T-helper 1 cell treated with Interleukin-12 subunit alpha and Interleukin-12 subunit beta and Interleukin-4 antibody, amounts not matched to agents 30 ng/mL and 1 ng/mL, for 36 hours (primary cell): Measurements from ENCODE around the gene OSBPL3. TPM values are rescaled to one million over a fixed set of nuclear protein-coding genes. Genes with fewer than 3 reads are reported as not detected.

ENCODE experiments used
- intact Hi-C: fragments of 100-400 bp; cut with micrococcal nuclease; formaldehyde crosslinking; loops from one replicate; pipeline ENCODE4 v1.15.1; 2024
- total RNA-seq: library from RNA; stranded (reverse); gene quantifications from 2 replicates; pipeline ENCODE4 v1.2.3, GENCODE V29; 2022

The OSBPL3 gene
- total RNA-seq, 1 donor from 2014 or later = 74.0 TPM

DNA sequence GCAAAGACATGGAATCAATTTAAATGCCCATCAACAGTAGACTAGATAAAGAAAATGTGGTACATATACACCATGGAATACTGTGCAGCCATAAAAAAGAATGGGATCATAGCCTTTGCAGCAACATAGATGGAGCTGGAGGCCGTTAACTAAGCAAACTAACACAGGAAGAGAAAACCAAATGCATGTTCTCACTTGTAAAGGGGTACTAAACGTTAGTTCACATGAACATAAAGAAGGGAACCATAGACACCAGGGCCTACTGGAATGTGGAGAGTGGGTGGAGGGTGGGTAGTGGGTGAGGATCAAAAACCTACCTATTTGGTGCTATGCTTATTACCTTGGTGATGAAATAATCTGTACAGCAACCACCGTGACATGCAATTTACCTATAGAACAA, 144.3 kb downstream of the OSBPL3 start:
- intact Hi-C loops = loop anchor here (2.0 kb wide), 2 partner anchors 15 to 23 kb away; no protein-coding TSS in a partner anchor

DNA sequence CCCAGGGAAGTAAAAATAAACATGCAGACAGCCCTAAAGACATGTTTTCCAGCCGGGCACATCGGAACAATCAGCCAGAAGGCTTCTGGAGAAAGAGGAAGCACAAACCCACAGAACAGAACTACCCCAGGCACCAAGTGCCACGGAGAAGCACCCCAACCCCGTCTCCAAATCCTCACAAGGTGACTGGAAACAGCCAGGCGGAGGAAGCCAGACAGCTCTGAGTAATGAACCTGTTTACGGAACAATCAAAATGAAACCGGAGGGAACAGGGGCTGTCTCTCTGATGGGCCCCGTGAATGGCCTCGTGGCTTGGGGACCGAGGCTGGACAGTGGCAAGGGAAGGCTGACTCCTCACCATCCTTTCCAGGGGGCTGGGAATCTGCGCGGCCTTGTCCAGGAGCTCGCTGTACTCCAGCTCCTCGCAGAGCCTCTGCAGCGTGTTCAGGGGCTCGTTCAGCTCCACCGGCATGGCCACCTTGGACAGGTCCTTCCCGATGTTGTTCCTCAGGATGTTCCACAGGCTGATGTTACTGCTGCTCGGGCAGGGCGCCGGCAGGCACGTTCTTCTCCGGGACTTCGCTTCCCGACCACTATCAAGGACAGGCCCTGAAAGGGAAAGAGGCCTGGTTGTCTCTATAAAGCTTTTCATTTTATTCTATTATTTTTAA, 145.7 kb downstream of the OSBPL3 start:
- intact Hi-C loops = no loop called here

DNA sequence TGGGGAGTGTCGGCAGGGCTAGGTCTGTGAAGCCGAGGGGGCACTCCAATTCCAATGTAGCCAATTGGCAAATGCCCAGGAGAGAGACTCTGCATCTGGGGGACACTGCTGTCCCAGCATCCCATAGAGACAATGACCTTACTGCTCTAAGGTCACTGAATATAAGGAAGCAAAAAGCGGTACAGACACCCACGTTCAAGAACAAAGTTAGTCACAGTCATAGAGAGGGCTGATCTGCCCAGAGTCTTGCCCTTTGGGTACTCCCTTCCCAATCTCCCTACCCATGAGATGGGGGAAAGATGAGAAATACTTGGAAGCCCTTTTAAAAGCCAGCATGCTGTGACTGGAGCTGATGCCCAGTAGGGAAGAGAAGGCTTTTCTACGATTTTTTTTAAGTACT, 146.4 kb downstream of the OSBPL3 start:
- intact Hi-C loops = no loop called here

DNA sequence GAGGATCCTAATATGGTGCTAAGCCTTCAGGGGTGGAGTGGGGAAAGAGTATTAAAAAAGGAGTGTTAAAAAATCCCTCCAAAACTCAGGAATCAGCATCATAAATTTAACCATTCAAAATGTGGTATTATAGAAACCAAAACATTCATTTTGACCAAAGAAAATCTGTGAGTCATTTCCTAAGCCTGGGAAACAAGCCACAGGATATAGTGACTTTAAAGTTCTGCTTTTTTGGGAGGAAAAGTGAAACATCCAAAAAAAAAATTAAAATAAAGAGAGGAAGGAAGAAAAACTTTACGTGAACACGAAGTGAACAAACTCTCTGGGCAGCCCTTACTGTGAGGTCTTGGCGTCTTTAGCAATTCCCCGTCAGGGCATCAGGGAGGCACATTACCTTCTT, 148.7 kb downstream of the OSBPL3 start:
- intact Hi-C loops = no loop called here

DNA sequence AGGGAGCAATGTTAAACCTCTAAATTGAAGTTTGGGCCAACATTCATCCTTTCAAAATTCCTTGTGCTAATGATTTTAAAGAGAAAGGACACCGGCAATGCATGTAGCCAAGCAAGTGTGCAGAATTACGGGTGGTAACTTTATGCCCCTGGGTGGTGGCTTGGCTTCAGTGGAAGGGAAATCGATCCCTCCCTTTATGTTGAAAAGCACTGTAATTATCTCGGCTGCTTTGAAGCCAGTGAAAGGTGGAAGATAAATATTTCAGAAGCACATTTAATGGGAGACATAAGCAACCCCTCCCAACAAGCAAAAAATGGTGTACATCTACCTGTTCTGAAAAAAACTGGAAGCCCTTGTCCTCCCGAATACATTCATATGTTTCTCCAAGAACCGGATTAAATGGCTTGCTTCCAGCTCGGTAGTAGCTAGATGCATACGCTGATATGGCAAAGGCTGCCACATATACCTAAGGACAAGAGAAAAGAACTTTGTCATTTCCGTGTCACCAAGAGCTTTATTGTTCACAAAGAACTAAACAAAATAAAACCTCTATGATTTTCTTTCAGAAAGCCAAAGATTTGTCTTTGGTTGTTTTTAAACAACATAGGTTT, 149.4 kb downstream of the OSBPL3 start:
- intact Hi-C loops = no loop called here

DNA sequence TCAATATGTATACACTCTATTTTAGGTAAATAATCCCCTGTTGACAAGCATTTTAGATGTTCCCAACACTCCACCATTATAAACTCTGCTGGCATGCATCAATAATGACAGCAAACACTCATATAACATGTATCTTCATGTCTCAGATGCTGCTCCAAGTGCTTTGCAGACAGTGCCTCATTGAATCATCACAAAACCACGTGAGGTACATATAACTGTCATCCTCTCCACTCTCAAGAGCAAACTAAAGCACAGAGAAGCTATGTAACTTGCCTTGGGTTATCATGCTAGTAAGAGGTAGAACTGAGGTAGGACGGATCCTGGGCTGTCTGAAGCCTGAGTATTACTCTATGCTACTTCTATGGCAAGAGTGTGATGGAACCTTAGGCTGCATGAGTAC, 150.2 kb downstream of the OSBPL3 start:
- intact Hi-C loops = loop anchor here (1.0 to 10.0 kb wide), 4 partner anchors 8 to 1325 kb away; partner anchors contain the start of genes NFE2L3, PALS2 and TRA2A

DNA sequence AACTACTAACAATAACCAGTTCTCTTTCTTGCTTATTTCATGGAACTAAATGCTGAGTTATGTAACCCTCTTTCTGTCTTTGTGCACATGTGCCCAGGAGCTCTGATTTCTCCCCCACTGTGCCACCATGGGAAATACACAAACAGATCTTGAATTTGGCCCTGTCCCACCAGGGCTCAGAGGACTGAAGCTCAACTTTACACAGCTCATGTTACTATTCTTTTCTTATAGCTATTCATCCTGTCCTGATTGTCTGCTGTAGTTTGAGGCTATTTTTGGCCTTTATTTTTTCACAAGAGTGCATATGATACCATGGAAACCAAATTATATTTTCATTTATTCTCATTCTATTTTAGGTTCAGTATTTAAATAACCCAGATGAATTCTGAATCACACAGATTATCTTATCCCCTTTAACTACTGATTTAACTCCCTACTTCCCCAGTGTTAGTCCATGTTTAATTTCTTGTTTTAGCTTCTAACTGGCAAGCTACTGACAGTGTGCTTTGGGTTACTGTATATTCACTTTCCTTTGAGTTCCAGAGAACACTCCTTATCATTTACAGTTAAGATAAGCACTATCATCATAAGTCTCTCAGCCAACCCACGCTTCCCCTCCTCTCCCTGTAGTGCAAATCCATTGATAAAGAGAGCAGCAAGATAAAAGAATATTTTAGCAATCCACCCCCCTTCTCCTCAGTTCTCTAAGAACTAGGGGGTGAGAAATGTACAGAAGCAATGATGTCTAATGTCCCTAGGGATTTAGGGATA, 150.9 kb downstream of the OSBPL3 start:
- intact Hi-C loops = loop anchor here (1.0 to 10.0 kb wide), 4 partner anchors 8 to 1326 kb away; partner anchors contain the start of genes NFE2L3, PALS2 and TRA2A

DNA sequence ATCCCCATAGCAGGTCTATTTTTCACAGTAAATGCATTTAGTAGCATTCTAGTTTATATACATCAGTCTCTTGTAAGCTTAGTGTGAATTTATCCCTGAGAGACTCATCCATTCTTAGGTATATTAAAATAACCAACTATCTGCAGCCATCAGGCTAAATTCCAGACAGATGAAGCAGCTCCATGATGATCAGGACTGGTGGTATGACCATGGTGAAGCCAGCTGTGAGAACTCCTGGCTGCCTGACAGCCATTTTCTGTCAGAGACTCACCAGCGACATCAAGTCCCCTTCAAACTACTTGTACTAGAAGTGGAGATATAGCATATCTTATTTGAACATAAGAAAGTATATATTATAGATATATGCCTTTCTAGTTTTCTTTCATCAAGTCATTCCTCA, 152.4 kb downstream of the OSBPL3 start:
- intact Hi-C loops = loop anchor here (10.0 kb wide), 3 partner anchors 253 to 1327 kb away; partner anchors contain the start of genes NFE2L3, PALS2 and TRA2A

DNA sequence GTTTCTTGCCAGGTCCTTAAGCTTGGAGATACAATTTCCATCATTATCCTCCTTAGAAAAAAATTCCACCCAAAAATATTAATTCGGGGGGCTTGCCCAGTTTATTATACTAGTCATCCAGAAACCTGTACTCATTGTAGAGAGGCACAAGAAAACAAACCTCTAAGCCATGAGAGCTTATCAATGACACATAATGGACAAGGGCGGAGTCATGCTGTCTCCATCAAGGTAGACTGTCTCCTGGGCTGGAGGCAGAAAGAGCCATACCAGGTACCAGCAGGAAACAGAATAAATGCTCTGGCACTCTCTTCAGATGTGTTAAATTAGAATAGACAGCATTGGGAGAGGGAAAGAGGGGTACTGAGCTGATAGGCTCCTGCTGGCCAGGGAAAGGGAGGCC, 153.0 kb downstream of the OSBPL3 start:
- intact Hi-C loops = loop anchor here (10.0 kb wide), 3 partner anchors 252 to 1328 kb away; partner anchors contain the start of genes NFE2L3, PALS2 and TRA2A

DNA sequence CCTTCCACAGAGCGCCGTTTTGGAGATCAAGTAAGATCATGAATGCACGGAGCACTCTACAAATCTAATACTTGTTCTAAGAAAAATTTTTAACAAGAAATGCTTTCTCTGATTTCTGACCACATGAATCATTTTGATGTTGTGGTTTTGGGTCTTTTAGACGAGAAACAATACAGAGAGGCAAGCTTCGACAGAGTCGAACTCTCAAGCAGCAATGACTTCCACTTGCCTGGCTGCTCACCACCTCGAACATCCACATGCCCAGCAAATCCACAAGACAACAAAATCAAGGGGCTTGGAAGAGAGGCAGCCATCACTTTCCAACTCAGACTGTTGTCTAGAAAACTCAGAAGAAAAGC, 153.3 kb downstream of the OSBPL3 start:
- intact Hi-C loops = loop anchor here (10.0 kb wide), 3 partner anchors 252 to 1328 kb away; partner anchors contain the start of genes NFE2L3, PALS2 and TRA2A

DNA sequence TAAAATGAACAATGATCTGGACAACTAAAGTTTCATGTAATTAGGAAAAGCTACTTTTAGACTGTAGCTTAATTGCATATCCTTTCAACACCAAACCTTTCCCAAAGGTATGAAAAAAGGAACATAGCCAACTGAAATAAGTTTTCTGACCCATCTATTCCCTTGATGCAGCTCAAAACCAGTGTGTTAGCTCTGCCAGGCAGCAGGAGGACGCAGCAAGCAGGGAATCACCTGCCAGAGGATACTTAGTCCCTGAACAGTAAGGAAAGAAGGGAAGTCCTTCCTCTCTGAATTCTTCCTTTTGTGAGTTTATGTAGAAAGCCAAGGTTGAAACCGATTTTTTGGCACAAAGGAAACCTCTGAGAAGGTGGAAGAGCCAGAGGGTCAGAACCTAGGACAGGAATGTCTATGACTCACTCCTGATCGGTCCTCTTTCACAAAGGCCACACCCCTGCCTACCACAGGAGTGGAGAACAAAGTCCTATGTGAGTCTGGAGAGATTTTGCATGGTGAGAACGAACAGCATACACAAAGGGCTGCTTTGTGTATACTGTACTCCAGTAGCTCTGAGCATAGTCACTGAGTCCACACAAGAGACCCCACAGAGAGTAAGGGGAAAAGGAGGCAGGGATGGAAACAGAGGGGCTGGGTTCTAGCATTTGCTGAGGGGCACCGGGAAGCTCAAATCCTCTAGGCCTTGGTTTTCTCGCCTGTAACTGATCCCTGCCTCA, 153.9 kb downstream of the OSBPL3 start:
- intact Hi-C loops = loop anchor here (10.0 kb wide), 3 partner anchors 251 to 1329 kb away; partner anchors contain the start of genes NFE2L3, PALS2 and TRA2A

DNA sequence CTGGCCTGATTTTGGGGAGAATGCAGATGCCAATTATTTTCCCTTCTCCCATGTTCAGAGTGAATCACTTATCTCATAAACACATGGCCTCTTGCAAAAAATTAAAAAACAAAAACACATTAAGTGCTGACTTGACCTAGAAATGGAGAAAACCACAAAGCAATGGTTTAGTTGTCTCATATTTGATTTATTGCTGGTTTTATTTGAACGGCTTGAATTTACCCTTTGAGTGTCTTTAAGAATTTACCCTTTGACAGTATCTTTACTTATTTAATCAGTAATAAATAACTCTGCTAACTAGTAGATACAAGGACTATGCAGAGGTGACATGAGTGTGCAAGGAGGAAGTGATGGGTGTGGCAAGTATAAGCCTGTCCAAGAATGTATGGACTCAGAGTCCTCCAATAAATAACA, 154.6 kb downstream of the OSBPL3 start:
- intact Hi-C loops = loop anchor here (10.0 kb wide), 3 partner anchors 251 to 1329 kb away; partner anchors contain the start of genes NFE2L3, PALS2 and TRA2A

DNA sequence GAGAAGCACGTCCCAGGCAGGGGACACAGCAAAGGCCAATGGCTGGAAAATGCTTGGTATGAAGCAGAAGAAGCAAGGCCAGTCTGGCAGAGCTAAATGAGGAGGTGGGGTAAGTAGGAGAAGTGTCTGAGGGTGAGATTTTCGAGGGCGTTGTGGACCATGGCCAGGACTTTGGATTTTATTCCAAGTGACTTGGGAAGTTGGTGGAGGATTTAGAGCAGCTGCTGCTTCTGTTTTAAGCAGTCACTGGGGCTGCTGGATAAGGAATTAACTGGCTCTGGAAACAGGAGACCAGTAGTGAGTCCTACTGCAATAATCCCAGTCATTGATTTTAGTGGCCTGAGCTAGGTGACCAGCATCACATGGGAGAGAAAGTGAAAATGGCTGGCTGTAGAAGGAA, 155.1 kb downstream of the OSBPL3 start:
- intact Hi-C loops = loop anchor here (10.0 kb wide), 3 partner anchors 250 to 1330 kb away; partner anchors contain the start of genes NFE2L3, PALS2 and TRA2A

DNA sequence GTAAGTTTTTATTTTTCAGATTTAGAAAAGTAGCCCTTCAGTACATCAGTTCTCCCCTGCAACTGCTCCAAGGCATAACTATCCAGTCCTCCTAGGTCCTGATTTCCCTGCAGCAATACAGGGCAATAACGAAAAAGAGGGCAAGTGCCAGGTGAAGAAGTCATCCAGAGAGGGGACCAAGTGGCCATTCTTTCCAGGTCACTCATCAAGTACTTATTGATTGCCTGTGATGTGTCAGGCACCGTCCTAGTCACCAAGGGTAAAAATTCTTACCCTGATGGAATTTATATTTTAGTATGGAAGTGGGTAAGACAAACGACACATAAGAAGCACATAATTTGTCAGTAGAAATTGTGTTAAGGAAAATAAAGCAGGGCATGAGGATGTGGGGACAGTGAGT, 155.6 kb downstream of the OSBPL3 start:
- intact Hi-C loops = loop anchor here (10.0 kb wide), 3 partner anchors 250 to 1330 kb away; partner anchors contain the start of genes NFE2L3, PALS2 and TRA2A

DNA sequence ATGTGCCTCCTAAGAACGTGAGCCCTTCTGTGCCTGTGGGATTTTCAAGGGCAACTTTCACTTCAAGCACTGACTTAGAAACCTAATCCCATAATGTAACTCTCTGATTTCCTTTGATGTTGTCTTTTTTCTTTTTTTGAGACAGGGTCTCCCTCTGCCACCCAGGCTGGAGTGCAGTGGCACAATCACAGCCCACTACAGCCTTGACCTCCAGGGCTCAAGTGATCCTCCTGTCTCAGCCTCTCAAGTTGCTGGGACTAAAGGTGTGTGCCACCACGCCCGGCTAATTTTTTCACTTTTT, 158.3 kb downstream of the OSBPL3 start:
- intact Hi-C loops = loop anchor here (1.0 to 10.0 kb wide), 17 partner anchors 8 to 1333 kb away; partner anchors contain the start of genes CCDC126, CYCS, NFE2L3 and OSBPL3

DNA sequence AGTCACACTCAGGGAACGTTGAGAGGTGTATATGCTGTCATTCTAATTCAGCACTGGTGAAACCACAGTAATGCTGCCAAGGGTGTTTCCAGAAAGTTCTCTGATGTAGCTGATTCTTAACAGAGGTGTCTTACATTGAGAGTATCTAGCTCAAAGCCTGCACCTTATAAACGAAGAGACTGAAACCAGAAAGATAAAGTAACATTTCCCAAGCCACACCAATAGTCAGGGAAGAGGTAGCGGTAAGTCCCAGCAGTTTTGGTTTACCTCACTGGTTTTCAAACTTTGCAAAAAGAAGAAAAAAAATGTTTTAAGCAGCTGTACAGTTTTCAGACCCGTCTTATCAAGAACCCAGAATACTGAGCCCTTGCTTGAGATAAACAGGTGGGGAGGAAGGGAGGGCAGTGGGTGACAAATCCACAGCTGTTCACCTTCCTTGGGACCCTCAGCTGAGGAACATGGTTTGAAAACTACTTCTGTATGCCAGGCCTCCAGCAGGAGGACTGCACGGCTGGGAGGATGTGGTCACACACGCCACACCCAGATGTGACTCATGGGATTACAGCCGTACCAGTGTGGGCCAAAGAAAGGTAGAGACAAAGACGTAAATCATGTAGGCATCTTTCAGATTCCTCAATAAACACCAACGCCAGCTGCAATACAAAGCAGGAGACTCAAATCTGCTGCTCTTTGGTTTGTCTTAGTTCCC, 158.8 kb downstream of the OSBPL3 start:
- intact Hi-C loops = loop anchor here (1.0 to 10.0 kb wide), 17 partner anchors 8 to 1334 kb away; partner anchors contain the start of genes CCDC126, CYCS, NFE2L3 and OSBPL3

DNA sequence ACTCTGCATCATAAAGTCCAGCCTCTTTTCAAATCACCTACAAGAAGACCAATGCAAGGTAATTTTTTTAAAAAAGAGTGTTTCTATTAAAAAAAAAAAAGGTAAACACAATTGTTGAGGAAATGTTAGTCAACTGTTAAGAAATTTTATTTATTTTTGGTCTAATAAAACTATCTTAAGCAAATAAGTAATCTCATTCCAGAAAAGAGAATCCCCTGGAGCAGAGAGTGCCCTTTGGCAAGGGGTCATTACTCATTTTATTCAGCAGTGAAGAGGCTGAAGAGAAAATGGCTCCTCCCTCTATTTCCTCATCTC, 159.3 kb downstream of the OSBPL3 start:
- intact Hi-C loops = loop anchor here (1.0 to 10.0 kb wide), 21 partner anchors 8 to 1334 kb away; partner anchors contain the start of genes CCDC126, CYCS, NFE2L3 and OSBPL3

DNA sequence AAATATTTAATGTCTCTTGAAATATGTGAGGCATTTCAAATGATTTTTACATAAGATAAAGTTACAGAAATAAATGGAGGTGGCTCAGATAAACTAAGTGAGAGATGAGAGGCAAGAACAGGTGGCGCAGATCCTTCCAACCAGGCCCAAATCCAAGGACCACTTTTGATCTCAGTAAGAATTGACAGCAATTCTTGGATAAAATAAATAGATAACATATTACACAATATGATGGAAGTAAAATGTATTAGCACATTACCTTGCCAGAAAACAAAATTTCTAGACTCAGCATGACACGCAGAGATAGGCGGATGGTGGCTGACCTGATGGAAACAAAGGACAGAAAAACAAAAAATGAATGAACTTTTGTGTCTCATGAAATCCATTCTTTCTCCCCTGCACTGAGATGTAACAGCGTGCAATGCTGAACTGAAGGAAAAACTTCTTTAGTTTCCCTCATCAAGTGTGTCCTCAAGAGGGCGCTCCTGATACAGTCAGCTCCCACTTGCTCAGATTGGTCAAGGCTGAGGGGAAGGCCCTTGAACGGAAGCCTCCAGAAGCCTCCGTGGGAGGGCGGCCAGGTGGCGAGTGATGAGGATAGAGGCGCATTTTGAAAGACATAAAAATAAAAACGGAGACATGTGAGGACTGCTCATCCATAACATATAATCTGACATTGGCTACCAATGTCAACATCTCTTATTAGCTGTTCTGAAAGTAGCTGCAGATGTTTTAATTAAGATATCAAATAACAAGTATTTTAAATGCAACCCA, 159.9 kb downstream of the OSBPL3 start:
- intact Hi-C loops = loop anchor here (1.0 to 10.0 kb wide), 9 partner anchors 8 to 1335 kb away; partner anchors contain the start of genes NFE2L3, PALS2 and TRA2A

DNA sequence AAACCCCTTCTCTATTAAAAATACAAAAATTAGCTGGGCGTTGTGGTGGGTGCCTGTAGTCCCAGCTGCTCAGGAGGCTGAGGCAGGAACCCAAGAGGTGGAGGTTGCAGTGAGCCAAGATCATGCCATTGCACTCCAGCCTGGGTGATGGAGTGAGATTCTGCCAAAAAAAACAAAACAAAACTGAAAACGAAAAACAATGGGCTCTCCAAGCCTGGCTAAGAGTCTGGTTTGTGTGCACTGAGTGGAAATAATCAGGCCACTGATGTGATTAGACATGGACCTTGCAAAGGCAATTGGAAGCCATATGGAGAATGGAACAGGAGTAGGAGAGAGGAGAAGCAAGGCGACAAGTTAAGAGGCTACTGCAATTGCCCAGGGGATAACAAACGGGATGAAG, 162.6 kb downstream of the OSBPL3 start:
- intact Hi-C loops = no loop called here
